GM18868 (cell line): ENCODE measurements around the gene LGR5.
"Not testable (repeated sequence)": the region's sequence is repeated elsewhere in the genome, so short reads cannot be mapped to it uniquely, and the experiment has no call there.

ENCODE experiments used
- ATAC-seq: cut with Tn5 transposase; IDR thresholded peaks from one replicate; pipeline ENCODE4 v1.9.1; 2021; ENCODE audit warnings: mild to moderate bottlenecking, moderate library complexity; ENCODE audit not compliant: unreplicated experiment

The LGR5 gene

DNA sequence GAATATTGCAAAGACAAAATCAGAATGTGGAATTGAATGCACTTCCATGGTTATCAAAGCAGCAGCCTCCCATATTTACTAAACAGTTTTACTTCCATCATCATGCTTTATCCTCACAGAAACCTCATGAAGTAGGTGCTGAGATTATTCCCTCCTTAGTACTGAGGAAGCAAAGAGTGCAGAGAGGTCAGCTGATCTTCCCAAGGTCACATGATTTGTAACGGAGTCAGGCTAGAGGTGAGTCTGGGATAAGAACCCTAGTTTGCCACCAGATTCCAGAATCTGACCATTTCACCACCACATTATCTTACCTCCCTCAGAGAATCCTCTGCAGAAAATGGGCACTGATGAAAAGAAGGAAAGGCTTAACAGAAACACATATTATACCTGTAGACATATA is 102.0 kb downstream of the LGR5 start:
- no peak for ATAC-seq

DNA sequence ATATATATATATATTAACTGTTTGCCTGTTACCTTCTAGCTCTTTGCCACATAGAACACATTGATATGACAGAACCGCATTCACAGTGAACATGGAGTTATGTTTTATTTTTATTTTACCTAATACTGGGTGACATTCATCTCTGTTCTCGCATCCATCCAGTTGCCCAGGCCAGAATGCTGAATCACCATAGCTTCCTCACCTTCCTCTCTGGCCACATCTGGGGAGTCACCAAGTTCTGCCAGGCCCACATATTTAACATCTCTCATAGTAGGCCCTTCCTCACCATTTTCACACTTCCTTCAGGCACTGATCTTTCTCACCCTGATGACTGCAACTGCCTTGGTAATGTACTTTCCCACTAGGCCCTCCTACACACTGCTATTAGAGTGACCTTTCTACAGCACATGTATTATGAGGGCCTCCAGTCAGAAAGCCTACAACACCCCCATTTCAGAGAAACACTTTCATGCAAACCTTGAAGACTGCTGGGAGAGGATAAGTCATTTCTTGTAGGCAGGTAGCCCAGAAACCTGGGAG is 106.8 kb downstream of the LGR5 start:
- peak; percentile 38 for ATAC-seq

DNA sequence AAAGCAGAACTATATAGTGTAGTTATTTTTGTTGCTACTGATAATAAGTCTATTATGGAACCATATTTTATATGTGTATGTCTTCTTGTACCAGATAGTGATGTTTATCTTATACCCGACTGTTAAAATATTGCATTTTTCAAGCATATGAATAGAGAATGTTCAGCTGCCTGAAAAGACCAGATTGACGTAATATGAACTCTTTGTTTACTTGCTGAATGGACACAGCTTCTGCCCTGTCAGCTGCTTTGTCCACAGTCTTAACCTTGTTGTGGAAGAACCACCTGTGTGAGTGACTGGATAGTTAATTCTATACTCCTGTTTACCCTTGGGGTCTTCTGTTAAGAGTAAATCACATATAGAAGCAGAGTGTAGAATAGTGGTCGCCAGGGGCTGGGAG is 109.3 kb downstream of the LGR5 start:
- ATAC-seq: no peak

DNA sequence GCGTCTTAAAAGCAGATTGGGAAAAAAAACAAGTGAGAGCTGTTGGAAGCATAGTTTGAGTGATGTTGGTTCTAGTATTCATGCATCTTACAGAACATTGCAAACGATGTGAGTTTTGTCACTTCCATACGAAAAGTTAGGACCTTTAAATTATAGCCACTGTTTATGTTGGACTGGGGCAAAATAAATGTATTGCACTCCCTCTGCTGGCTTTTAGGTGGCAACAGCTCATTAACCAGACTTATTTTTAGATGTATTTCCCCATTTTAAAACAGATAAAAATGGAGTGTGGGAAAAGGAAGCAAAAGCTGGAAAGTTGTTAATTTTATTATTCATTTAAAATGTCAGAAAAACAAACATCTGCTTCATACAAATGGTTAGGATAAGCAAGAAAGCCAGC is 111.9 kb downstream of the LGR5 start:
- ATAC-seq: no peak

DNA sequence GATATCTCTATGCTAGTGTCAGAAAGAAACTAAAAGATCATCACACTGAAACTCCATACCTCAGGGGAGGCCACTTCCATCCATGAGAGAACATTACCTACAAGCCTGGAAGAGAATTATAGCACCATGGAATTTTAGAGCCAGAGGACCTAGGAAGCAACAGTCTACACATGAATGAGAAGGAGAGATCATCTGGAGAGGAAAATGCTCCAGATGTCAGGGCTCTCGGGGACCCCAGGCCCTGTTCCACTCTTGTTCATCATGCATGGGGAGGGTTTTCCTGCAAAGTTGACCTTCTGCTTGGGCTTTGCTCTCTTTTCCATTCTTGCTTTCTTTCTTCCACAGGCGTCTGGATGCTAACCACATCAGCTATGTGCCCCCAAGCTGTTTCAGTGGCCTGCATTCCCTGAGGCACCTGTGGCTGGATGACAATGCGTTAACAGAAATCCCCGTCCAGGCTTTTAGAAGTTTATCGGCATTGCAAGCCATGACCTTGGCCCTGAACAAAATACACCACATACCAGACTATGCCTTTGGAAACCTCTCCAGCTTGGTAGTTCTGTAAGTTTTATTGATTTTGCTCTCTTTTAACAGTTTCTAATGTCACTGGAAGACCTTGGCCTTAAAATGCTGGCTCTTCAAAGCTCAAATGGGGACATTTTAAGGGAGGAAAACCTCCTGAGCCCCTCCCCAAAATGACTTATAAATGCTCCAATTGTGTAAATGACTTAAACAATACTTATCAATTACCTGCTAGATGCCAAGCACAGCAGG is 113.3 kb downstream of the LGR5 start:
- ATAC-seq: no peak

DNA sequence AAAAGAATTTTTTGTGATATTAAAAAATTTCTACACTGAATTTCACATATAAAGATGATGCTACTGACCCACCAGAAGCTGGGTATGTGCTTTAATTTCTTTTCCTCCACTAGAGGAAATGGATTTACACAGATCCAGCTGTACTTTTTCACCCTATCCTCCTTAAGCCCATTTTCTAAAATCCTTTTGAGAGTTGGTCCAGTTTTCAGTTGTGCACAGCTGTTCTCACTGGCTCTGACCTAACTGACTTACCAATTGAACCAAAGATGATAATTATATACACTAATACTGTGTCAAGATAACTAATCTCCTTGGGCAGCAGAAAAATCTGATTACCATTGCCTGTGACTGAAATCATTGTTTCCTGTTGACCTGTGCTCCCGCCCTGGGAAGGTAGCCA is 115.6 kb downstream of the LGR5 start:
- ATAC-seq: no peak

DNA sequence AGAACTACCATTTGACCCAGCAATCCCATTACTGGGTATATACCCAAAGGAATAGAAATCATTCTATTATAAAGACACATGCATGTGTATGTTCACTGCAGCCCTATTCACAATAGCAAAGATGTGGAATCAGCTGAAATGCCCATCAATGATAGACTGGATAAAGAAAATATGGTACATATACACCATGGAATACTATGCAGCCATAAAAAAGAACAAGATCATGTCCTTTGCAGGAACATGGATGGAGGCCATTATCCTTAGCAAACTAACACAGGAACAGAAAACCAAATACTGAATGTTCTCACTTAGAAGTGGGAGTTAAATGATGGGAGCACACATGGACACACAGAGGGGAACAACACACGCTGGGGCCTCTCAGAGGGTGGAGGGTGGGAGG is 116.2 kb downstream of the LGR5 start:
- not testable (repeated sequence) for ATAC-seq

DNA sequence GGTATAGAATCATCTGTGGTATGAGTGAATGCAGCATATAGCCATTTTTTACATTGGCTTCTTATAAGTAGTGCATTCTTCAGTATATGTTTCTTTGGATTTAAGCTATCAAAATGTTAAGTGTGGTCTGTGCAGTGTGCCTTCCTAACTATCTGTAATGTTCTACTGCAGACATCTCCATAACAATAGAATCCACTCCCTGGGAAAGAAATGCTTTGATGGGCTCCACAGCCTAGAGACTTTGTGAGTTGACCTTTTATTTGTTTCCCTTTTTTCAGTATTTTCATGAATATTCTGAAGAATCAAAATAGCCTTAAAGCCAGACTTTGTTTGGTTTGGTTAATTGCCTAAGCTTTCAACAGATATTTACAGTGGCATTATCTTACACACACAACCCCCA is 116.8 kb downstream of the LGR5 start:
- no peak for ATAC-seq

DNA sequence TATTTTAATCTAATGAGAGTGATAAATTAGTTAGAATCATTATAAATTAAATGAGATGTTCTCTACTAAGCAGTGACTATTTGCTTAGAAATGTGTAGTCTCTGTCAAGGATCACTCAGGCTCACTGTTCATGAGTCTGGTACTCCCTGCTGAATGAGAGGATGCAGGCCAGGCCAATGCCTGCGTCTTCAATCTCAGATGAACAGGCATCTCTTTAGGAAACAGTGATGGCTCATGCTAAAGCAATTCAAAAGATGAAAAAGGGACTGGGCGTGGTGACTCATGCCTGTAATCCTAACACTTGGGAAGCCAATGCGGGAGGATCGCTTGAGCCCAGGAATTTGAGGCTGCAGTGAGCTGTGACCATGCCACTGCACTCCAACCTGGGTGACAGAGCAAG is 117.3 kb downstream of the LGR5 start:
- no peak for ATAC-seq

DNA sequence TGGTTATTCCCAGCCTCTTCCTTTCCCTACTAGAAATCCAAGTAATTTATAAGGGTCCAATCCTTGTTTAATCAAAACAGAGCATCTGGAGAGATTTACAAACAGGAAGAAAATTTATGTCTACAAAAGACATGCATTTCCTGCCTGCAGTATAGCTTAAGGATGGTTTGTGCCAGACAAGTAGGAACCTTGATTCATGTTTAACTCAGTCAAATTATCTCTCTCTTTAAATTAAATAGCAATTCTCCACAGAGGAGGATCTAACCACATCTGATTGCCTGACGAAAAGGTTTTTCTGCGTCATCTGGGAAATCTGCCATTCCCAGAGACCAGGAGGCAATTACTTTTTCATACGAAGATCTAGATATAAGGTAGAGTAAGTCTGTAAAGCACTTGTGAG is 118.8 kb downstream of the LGR5 start:
- no peak for ATAC-seq

DNA sequence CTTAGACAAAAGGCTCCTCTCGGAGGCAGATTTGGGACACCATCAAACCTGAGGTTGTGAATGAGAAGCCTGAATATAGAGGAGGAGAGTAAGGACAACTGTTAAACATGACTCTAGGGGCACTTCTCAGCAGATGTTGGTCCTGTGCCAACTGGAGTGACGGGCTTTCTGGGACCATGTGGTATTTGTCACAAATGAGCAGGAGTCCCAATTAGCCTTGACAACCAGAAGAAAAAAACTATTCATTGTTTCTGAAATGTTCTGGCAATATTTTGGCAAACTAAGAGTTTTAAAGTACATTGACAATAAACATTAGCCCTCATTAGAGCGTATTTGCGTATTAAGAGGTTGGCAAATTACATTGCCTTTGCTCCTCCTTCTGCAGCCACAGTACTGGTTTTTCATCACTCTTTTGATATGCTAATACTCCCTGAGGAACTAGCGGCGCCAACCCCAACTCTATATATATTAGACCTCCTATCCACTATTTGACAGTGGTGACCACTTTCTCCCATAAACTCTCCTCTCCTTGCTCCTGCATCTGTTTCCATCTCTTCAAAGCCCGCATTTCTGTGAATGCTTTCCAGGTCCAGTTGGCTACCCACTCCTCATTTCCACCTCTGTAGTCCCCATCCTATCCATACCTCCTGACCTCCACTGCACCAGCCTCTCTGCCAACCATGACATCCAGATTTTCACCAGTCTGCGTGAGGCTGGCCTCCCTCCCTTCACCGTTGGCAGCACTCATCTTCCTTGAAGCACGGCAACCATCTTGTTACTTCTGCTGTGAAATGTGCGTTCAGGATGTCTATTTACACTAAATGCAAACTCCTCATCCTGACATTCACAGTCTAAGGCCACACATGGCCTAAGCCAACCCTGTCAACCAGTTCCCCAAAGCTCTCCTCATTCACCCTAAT is 123.3 kb downstream of the LGR5 start:
- ATAC-seq: no peak

DNA sequence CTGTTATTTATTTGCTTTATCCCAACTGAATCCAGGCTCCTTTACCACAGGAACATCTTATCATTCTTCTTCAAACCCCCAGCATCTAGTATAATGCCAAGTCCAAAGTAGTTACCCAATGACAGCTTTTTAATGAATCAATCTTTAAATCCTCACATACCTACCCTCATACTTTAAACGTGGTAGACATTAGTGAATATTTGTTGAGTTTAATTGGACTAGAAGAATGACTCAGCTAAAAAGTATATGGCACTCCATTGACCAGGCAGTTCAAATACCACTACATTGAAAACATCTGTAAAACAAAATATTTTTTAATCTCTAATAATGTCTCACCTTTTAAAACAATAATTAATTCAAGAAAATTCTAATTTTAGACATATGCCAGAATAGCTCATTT is 125.9 kb downstream of the LGR5 start:
- ATAC-seq: no peak

DNA sequence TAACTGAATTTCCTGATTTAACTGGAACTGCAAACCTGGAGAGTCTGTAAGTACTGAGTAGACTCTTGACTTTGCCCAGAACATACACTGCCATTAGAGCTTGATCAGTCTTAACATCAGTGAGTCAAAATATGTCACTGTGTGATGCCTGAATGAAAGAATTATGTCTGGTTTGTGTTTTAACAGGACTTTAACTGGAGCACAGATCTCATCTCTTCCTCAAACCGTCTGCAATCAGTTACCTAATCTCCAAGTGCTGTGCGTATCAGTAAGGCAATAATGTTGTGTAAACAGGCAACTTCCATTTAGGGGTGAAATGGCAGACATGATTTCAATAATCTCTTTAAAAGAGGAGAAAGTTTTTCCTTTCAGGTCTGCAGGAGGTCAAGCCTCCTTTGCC is 127.1 kb downstream of the LGR5 start:
- ATAC-seq: no peak

DNA sequence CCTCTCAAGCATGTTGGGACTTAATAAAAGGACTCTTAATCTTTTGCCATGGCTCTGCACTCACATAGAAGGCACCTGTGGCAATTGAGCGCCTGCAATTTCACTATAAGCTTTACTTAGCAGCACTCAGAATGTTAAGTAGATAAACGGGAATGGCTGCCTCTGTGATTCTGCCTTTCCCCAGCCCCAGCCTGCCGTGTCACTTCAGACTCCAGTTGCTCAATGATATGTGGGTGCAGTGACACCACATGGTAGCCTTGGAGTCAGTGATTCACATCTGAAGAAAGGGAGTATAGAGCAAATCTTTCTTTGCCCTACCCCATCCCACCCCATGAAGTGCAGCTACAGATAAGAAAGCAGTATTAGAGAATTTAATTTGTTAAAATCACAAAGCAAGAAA is 127.9 kb downstream of the LGR5 start:
- no peak for ATAC-seq

DNA sequence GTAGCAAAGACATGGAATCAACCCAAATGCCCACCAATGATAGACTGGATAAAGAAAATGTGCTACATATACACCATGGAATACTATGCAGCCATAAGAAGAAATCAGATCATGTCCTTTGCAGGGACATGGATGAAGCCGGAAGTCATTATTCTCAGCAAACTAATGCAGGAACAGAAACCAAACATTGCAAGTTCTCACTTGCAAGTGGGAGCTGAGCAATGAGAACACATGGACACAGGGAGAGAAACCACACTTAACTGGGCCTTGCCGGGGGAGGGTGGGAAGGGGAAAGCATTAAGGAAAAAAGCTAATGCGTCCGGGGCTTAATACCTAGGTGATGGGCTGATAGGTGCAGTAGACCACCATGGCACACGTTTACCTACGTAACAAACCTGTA is 130.3 kb downstream of the LGR5 start:
- not testable (repeated sequence) for ATAC-seq

DNA sequence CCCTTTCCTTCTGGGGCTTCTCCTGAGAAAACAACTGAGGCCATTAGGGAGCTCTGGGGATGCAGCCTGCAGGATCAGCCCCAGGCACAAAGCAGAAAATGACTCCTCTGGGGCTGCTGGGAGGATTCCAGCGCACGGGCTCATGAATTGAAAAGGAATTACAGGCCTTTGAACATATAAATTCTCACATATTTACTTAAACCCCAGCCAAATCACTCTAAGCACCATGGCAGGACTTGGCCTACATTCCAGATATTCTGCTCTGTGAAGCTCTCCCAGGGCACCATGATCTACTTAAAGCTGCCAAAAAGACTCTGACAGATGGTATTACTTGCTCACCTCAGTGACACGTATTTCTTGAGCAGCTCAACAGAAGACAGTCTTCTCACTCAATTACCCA is 136.9 kb downstream of the LGR5 start:
- ATAC-seq: no peak

DNA sequence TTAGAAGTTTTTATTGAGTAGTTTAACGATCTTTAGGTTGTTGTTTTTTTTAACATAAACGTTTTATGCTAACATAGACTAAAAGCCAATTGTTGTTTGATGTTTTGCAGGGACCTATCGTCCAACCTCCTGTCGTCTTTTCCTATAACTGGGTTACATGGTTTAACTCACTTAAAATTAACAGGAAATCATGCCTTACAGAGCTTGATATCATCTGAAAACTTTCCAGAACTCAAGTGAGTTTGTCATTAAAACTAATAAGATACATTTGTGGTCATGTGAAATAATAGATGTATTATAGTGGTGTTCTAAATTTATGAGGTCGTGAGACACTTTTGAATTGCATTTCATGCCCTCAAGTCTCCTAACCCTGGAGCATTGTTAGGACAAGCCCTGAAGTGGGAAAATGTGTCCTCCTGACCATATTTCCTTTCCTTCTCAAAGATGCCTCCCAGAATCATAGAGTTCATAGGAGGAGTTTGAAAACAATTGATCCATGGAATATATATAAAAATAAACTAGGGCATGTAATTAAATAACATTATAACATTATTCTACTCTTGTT is 139.2 kb downstream of the LGR5 start:
- ATAC-seq: no peak

DNA sequence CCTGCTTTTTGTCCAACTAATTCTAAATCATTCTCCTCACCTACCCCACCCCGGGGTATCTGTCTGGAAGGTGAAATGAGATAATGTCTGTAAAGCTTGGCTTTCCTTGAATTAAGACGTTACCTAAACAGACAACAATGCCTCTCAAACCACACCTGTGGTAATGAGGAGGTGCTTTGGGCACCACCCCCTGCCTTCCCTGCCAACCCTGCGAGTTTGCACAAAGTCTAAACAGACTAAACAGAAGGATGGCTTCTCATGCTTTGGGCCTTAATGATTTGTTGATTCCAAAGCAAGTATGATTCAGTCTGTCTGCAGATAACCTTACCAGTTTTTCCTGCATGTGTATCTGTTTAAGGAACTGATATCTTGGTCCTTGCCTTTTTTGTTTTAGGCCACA is 141.6 kb downstream of the LGR5 start:
- no peak for ATAC-seq

DNA sequence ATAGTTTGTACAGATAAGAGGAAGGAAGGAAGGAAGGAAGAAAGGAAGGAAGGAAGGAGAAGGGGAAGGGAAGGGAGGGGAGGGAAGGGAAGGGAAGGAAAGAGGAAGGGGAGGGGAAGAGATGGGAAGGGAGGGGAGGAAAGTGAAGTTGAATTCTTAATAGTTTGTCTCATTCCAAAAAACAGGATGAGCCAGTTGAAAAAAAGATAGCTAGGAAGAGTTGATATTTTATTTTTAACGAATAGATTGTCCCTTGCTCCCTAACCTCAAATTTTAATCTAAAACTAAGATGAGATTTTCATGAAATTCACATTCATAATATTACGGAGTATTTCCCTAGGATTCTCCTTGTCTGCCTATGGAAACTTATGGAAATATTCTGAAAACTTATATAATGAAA is 143.3 kb downstream of the LGR5 start:
- no peak for ATAC-seq

DNA sequence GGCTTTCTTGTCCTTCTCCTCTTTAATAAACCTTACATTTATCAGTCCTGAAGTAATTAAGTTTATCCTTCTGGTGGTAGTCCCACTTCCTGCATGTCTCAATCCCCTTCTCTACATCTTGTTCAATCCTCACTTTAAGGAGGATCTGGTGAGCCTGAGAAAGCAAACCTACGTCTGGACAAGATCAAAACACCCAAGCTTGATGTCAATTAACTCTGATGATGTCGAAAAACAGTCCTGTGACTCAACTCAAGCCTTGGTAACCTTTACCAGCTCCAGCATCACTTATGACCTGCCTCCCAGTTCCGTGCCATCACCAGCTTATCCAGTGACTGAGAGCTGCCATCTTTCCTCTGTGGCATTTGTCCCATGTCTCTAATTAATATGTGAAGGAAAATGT is 144.8 kb downstream of the LGR5 start:
- no peak for ATAC-seq

DNA sequence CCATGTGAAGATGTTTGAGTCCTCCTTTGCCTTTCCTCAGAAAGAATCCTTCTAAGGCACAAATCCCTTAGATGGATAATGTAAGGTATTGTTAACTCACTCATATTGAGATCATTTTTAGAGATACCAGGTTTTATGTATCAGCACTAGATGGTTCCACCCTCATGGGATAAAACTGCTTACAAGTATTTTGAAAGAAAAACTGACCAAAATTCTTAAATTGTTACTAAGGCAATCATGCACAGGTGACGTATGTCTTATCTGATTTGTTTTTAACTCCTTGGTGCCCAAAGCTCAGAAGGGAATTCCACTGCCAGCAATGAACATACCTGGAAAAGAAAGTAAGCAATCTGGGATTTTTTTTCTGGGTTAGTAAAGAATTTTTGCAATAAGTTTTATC is 145.6 kb downstream of the LGR5 start:
- no peak for ATAC-seq

DNA sequence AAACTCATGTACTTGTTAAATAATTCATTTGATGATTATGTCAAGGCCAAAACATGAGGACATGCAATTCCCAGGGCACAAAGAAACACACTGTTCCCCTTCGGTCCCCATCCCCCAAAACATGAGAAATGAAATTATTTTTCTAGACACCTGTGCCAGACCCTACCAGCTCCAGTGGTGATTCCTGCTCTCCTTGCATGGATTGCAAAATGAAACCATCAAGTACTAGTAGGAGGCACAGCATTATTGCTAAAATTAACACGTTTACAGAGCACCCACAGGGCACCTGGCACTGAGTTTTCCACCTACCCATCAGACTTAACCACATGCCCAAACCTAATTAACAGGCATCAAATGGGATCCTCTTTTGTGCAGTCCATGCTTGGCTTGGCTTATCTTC is 147.4 kb downstream of the LGR5 start:
- no peak for ATAC-seq
